Measurements from ENCODE around the gene TNRC6A.
A peak's percentile ranks its signal among the peaks of the same experiment; 100 is the strongest.

Gene TNRC6A

DNA sequence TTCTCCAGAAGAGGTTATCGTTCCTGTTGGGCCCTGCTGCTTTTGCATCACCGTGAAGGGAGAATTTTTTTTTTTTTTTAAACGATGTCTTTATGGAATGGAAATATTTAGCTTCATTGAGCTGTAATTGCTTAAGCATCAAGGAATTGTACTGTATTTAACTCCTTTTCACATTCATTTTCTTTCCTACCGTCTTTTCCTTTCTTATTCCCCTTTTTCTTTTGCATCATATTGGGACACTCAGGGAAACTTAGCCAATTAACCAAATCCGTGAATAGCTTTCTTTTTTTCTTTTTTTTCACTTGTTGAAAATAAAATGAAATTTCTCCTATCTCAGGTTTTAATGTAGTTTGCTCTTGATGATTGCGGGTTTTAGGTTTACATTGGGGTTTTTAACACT lies 1.5 kb downstream of the TNRC6A start:
- Histone ChIP-seq H2AK5ac (ENCODE audit: low read depth, low read length) (no peak overlapping the region), H3K9me3 (replicated peaks in 1 of 2; ENCODE audit: control insufficient read depth in 2 of 2, insufficient read depth in 1 of 2, low read depth in 1 of 2, low read length in 2 of 2) (no peaks in the 10 kb centered on the region), H3K27me3 (ENCODE audit: control insufficient read depth in 3 of 3, insufficient read depth in 3 of 3, low read depth in 1 of 3, low read length in 3 of 3) (no peaks in the 10 kb centered on the region), H3K4me1 (ENCODE audit: control insufficient read depth in 2 of 2, insufficient read depth in 1 of 2, low read depth in 1 of 2, low read length in 2 of 2) (peaks cover 0 to 10% of the 10 kb centered on the region in 2 donors), H3K23ac (ENCODE audit: low read depth, low read length, poor library complexity) (no peak overlapping the region), H3K14ac (ENCODE audit: low read length) (no peak overlapping the region), H4K91ac (ENCODE audit: low read depth, low read length, poor library complexity) (no peak overlapping the region), H4K8ac (ENCODE audit: low read depth, low read length) (no peak overlapping the region), H2BK120ac (ENCODE audit: low read depth, low read length) (no peak overlapping the region), H2BK15ac (ENCODE audit: low read length) (no peak overlapping the region), H3K4me2 (ENCODE audit: insufficient read depth, low read length, poor library complexity, severe bottlenecking) (no peak overlapping the region), H2BK5ac (ENCODE audit: low read length) (no peak overlapping the region), H3K9ac (ENCODE audit: low read depth, low read length, poor library complexity) (no peak overlapping the region), H3K4me3 (ENCODE audit: low read length in 2 of 2) (peak overlapping the region in 1 of 2 donors; percentile 83), H3K79me1 (ENCODE audit: low read depth, low read length) (peaks cover 2% of the 10 kb centered on the region), H3K36me3 (replicated peaks in 1 of 2; ENCODE audit: control insufficient read depth in 2 of 2, insufficient read depth in 2 of 2, low read length in 2 of 2) (peaks cover 7 to 42% of the 10 kb centered on the region in 2 donors), H2AFZ (ENCODE audit: low read length) (no peak overlapping the region), H2BK12ac (ENCODE audit: low read length) (no peak overlapping the region), H3K27ac (replicated peaks; ENCODE audit: low read length) (no peak overlapping the region), H3K4ac (ENCODE audit: low read length) (no peak overlapping the region), H3K18ac (ENCODE audit: low read length) (no peak overlapping the region)
- no peak for DNase-seq (ENCODE audit: low spot score)
- no CpG with 5 or more reads among the region's 6 CpGs for WGBS, 2 donors (ENCODE audit: extremely low coverage in 2 of 2, insufficient read length in 2 of 2, insufficient replicate concordance in 1 of 2)

DNA sequence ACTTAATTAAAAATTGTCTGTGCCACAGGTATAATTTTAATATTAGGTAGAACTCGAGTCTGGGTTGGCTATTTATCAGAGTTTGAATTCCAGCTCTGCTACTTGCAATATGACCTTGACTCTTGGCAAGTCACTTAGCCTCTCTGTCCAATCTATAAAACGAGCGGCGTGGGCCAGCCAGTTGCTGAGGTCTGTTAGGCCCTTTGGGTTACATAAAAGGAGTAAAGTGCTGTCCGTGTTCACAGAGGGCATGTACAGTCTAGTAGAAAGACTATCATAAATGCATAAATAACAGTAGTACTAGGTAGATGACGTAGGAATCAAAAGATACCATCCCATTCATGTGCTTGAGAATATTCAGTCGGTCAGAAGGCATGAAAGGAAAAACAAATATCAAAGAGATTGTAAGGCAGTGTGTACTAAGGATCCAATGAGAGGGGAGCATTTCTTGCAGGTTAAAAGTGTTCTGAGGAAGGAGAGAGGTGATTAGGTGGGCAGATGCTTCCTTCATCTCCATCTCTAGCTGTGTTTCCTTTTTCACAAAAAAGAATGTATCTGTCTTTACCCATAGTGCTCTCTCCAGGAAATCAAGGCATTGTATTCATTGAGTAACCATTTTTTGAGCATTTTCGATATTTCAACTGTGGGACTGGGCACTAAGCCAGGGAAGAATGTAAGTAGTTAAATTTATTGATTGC lies 2.4 kb downstream of the TNRC6A start:
- Histone ChIP-seq H3K27ac (replicated peaks; ENCODE audit: low read length) (no peak overlapping the region), H3K36me3 (replicated peaks in 1 of 2; ENCODE audit: control insufficient read depth in 2 of 2, insufficient read depth in 2 of 2, low read length in 2 of 2) (peaks cover 7 to 45% of the 10 kb centered on the region in 2 donors), H2BK15ac (ENCODE audit: low read length) (no peak overlapping the region), H3K4ac (ENCODE audit: low read length) (no peak overlapping the region), H3K23ac (ENCODE audit: low read depth, low read length, poor library complexity) (no peak overlapping the region), H2BK12ac (ENCODE audit: low read length) (no peak overlapping the region), H3K14ac (ENCODE audit: low read length) (no peak overlapping the region), H4K8ac (ENCODE audit: low read depth, low read length) (no peak overlapping the region), H3K27me3 (ENCODE audit: control insufficient read depth in 3 of 3, insufficient read depth in 3 of 3, low read depth in 1 of 3, low read length in 3 of 3) (no peaks in the 10 kb centered on the region), H2AK5ac (ENCODE audit: low read depth, low read length) (no peak overlapping the region), H3K79me1 (ENCODE audit: low read depth, low read length) (peaks cover 2% of the 10 kb centered on the region), H3K9ac (ENCODE audit: low read depth, low read length, poor library complexity) (no peak overlapping the region), H2AFZ (ENCODE audit: low read length) (no peak overlapping the region), H3K4me3 (ENCODE audit: low read length in 2 of 2) (no peak overlapping the region), H2BK5ac (ENCODE audit: low read length) (no peak overlapping the region), H3K4me1 (ENCODE audit: control insufficient read depth in 2 of 2, insufficient read depth in 1 of 2, low read depth in 1 of 2, low read length in 2 of 2) (peaks cover 0 to 10% of the 10 kb centered on the region in 2 donors), H3K18ac (ENCODE audit: low read length) (no peak overlapping the region), H3K9me3 (replicated peaks in 1 of 2; ENCODE audit: control insufficient read depth in 2 of 2, insufficient read depth in 1 of 2, low read depth in 1 of 2, low read length in 2 of 2) (no peaks in the 10 kb centered on the region), H4K91ac (ENCODE audit: low read depth, low read length, poor library complexity) (no peak overlapping the region), H3K4me2 (ENCODE audit: insufficient read depth, low read length, poor library complexity, severe bottlenecking) (no peak overlapping the region), H2BK120ac (ENCODE audit: low read depth, low read length) (no peak overlapping the region)
- DNase-seq (ENCODE audit: low spot score): no peak
- no CpG with 5 or more reads among the region's 8 CpGs for WGBS, 2 donors (ENCODE audit: extremely low coverage in 2 of 2, insufficient read length in 2 of 2, insufficient replicate concordance in 1 of 2)

DNA sequence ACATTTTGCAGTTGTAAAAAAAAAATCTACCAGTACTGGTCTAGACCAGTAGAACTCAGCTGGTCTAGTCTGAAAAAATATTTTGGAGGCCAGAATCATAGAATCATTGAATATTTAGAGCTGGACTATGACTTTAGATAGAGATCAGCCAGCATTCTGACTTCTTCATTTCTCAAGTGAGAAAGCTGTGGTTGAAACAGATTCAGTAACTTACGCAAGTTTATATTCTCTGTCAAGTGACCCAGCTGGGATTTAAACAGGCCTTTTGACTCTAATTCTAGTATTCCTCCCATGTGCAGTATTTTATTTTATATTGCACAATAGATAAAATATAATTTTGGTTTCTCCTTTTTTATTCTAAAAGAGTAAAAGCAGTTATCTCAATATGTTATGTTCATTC lies 4.9 kb downstream of the TNRC6A start:
- H4K91ac ChIP-seq (ENCODE audit: low read depth, low read length, poor library complexity): no peak overlapping the region
- no peak overlapping the region for H3K9ac ChIP-seq (ENCODE audit: low read depth, low read length, poor library complexity)
- no peaks in the 10 kb centered on the region for H3K9me3 ChIP-seq (replicated peaks in 1 of 2; ENCODE audit: control insufficient read depth in 2 of 2, insufficient read depth in 1 of 2, low read depth in 1 of 2, low read length in 2 of 2)
- no peak overlapping the region for H3K18ac ChIP-seq (ENCODE audit: low read length)
- no peak overlapping the region for H3K14ac ChIP-seq (ENCODE audit: low read length)
- H2AFZ ChIP-seq (ENCODE audit: low read length): no peak overlapping the region
- peaks cover 2% of the 10 kb centered on the region for H3K79me1 ChIP-seq (ENCODE audit: low read depth, low read length)
- H2AK5ac ChIP-seq (ENCODE audit: low read depth, low read length): no peak overlapping the region
- H2BK15ac ChIP-seq (ENCODE audit: low read length): no peak overlapping the region
- H3K27me3 ChIP-seq (ENCODE audit: control insufficient read depth in 3 of 3, insufficient read depth in 3 of 3, low read depth in 1 of 3, low read length in 3 of 3): no peaks in the 10 kb centered on the region
- H4K8ac ChIP-seq (ENCODE audit: low read depth, low read length): no peak overlapping the region
- H3K4ac ChIP-seq (ENCODE audit: low read length): no peak overlapping the region
- H3K4me3 ChIP-seq (ENCODE audit: low read length in 2 of 2): no peak overlapping the region
- H2BK5ac ChIP-seq (ENCODE audit: low read length): no peak overlapping the region
- no peak for DNase-seq (ENCODE audit: low spot score)
- no peak overlapping the region for H3K4me2 ChIP-seq (ENCODE audit: insufficient read depth, low read length, poor library complexity, severe bottlenecking)
- H2BK12ac ChIP-seq (ENCODE audit: low read length): no peak overlapping the region
- H2BK120ac ChIP-seq (ENCODE audit: low read depth, low read length): no peak overlapping the region
- H3K36me3 ChIP-seq (replicated peaks in 1 of 2; ENCODE audit: control insufficient read depth in 2 of 2, insufficient read depth in 2 of 2, low read length in 2 of 2): peaks cover 7 to 61% of the 10 kb centered on the region in 2 donors
- peaks cover 0 to 7% of the 10 kb centered on the region in 2 donors for H3K4me1 ChIP-seq (ENCODE audit: control insufficient read depth in 2 of 2, insufficient read depth in 1 of 2, low read depth in 1 of 2, low read length in 2 of 2)
- no peak overlapping the region for H3K27ac ChIP-seq (replicated peaks; ENCODE audit: low read length)
- no CpG with 5 or more reads among the region's 1 CpG for WGBS, 2 donors (ENCODE audit: extremely low coverage in 2 of 2, insufficient read length in 2 of 2, insufficient replicate concordance in 1 of 2)
- no peak overlapping the region for H3K23ac ChIP-seq (ENCODE audit: low read depth, low read length, poor library complexity)

DNA sequence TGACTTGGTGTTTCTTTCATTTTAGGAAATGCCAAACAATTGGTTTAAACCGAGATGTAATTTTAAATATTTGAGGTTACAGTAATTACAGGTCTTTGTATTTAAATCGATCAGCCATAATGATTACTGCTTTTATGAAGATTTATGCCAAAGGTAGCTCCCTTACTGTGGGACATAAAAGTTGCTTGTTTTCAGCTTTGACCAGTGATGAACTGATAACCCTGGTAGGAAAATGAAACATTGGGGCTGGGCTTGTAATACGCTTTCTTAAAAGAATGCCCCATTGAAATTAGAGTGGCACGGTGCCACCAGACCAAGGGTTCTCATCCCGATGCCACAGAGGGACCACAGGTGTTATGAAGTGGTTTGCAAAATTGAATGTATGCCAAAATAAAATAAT lies 7.3 kb downstream of the TNRC6A start:
- H3K27ac ChIP-seq (replicated peaks; ENCODE audit: low read length): no peak overlapping the region
- DNase-seq (ENCODE audit: low spot score): no peak
- no CpG with 5 or more reads among the region's 5 CpGs for WGBS, 2 donors (ENCODE audit: extremely low coverage in 2 of 2, insufficient read length in 2 of 2, insufficient replicate concordance in 1 of 2)

More for the DNA sequence above, 7.3 kb downstream of the TNRC6A start:
- Histone ChIP-seq H4K8ac (ENCODE audit: low read depth, low read length) (no peak overlapping the region), H2AK5ac (ENCODE audit: low read depth, low read length) (no peak overlapping the region), H3K27me3 (ENCODE audit: control insufficient read depth in 3 of 3, insufficient read depth in 3 of 3, low read depth in 1 of 3, low read length in 3 of 3) (no peaks in the 10 kb centered on the region), H3K9me3 (replicated peaks in 1 of 2; ENCODE audit: control insufficient read depth in 2 of 2, insufficient read depth in 1 of 2, low read depth in 1 of 2, low read length in 2 of 2) (no peaks in the 10 kb centered on the region), H3K79me1 (ENCODE audit: low read depth, low read length) (peaks cover 2% of the 10 kb centered on the region), H3K4me2 (ENCODE audit: insufficient read depth, low read length, poor library complexity, severe bottlenecking) (no peak overlapping the region), H2BK120ac (ENCODE audit: low read depth, low read length) (no peak overlapping the region), H3K18ac (ENCODE audit: low read length) (no peak overlapping the region), H3K4me1 (ENCODE audit: control insufficient read depth in 2 of 2, insufficient read depth in 1 of 2, low read depth in 1 of 2, low read length in 2 of 2) (peaks cover 0 to under 1% of the 10 kb centered on the region in 2 donors), H2BK5ac (ENCODE audit: low read length) (no peak overlapping the region), H2AFZ (ENCODE audit: low read length) (no peak overlapping the region), H3K4me3 (ENCODE audit: low read length in 2 of 2) (no peak overlapping the region), H3K36me3 (replicated peaks in 1 of 2; ENCODE audit: control insufficient read depth in 2 of 2, insufficient read depth in 2 of 2, low read length in 2 of 2) (peaks cover 5 to 71% of the 10 kb centered on the region in 2 donors), H2BK15ac (ENCODE audit: low read length) (no peak overlapping the region), H3K9ac (ENCODE audit: low read depth, low read length, poor library complexity) (no peak overlapping the region), H4K91ac (ENCODE audit: low read depth, low read length, poor library complexity) (no peak overlapping the region), H3K23ac (ENCODE audit: low read depth, low read length, poor library complexity) (no peak overlapping the region), H2BK12ac (ENCODE audit: low read length) (no peak overlapping the region), H3K14ac (ENCODE audit: low read length) (no peak overlapping the region), H3K4ac (ENCODE audit: low read length) (no peak overlapping the region)

Measured in neuronal stem cell (in vitro differentiated cells).